HCT116 (cell line): ENCODE measurements around the gene LTBP1. TPM values are rescaled to one million over a fixed set of nuclear protein-coding genes. Genes with fewer than 3 reads are reported as not detected.

Experiments used
- ATAC-seq: fragments of 200-7000 bp; cut with Tn5 transposase; 2 replicates; pipeline ENCODE4 v1.9.1; 2020; ENCODE audit warnings: mild to moderate bottlenecking, moderate library complexity
- BruUV-seq: library from RNA; stranded (reverse); fragments of 400-500 nt; replicated peaks from 2 replicates; lab custom pipeline; 2021; lab: Mats Ljungman, UMichigan
- CTCF ChIA-PET: fragments of 300-600 bp; sonication (Branson Sonifier 250); formaldehyde crosslinking; loops from one replicate; lab custom pipeline; 2021; ENCODE audit warnings: antibody characterized with exemption; lab: Charles Lee
- POLR2A ChIA-PET: fragments of 300-600, 350-600 bp; sonication (Branson Sonifier 250); formaldehyde crosslinking; loops from one replicate; lab custom pipeline; 2021; ENCODE audit warnings: antibody characterized with exemption; lab: Charles Lee
- RAD21 ChIA-PET, 2 experiments: fragments of 300-600 bp; sonication (Branson Sonifier 250); formaldehyde crosslinking; loops; one replicate each; lab custom pipeline; 2023; ENCODE audit warnings: low total read pairs in 2 of 2; ENCODE audit not compliant: uncharacterized antibody in 2 of 2, unreplicated experiment in 2 of 2, low non-redundant PET in 1 of 2; lab: Charles Lee
- DNase-seq: peaks from one replicate; pipeline ENCODE4 v3.0.0-alpha.2; 2010; ENCODE audit warnings: low read depth, low spot score
- H2AFZ ChIP-seq: fragments of 200-600 bp; shearing (Covaris generic), sonication (generic); 2 replicates; pipeline ENCODE4 v1.6.1; 2017; ENCODE audit warnings: low read depth, mixed run types, mixed read lengths, antibody characterized with exemption, low read length; ENCODE audit not compliant: poor library complexity, severe bottlenecking
- H3K27ac ChIP-seq: 2 replicates; pipeline ENCODE4 v1.5.1; 2012; ENCODE audit warnings: low read depth, low read length
- H3K27me3 ChIP-seq: fragments of 200-600 bp; sonication (generic); 2 replicates; pipeline ENCODE4 v1.6.1; 2016; ENCODE audit warnings: mixed run types, low read length, mixed read lengths; ENCODE audit not compliant: insufficient read depth
- H3K36me3 ChIP-seq, 2 experiments: fragments of 200-500 bp in 1 of 2; fragments of 200-600 bp in 1 of 2; sonication (Bioruptor generic) in 1 of 2; sonication (generic) in 1 of 2; 2 replicates each; pipeline versions ENCODE4 v1.5.1 to v1.6.1; 2014 to 2016; ENCODE audit warnings: low read length in 2 of 2, inconsistent platforms in 1 of 2, mixed read lengths in 1 of 2, mixed run types in 1 of 2; ENCODE audit not compliant: insufficient read depth in 2 of 2, control insufficient read depth in 1 of 2
- H3K4me1 ChIP-seq, 2 experiments: fragments of 200-600 bp in 1 of 2; sonication (generic) in 1 of 2; 2 replicates each; pipeline versions ENCODE4 v1.5.1 to v1.6.1; 2012 to 2017; ENCODE audit warnings: low read length in 2 of 2, inconsistent platforms in 1 of 2, mild to moderate bottlenecking in 1 of 2, mixed read lengths in 1 of 2, mixed run types in 1 of 2, moderate library complexity in 1 of 2; ENCODE audit not compliant: insufficient read depth in 2 of 2, control insufficient read depth in 1 of 2
- H3K4me2 ChIP-seq: fragments of 200-600 bp; sonication (generic); 2 replicates; pipeline ENCODE4 v1.6.1; 2017; ENCODE audit warnings: mixed run types, low read length, mixed read lengths
- H3K4me3 ChIP-seq, 2 experiments: fragments of 200-600 bp in 1 of 2; sonication (generic) in 1 of 2; replicated peaks in 1 of 2; 2 replicates each; pipeline ENCODE4 v1.5.1; 2011 to 2016; ENCODE audit warnings: low read length in 2 of 2, control low read depth in 1 of 2, low read depth in 1 of 2, mild to moderate bottlenecking in 1 of 2, mixed read lengths in 1 of 2, mixed run types in 1 of 2
- H3K79me2 ChIP-seq: fragments of 200-600 bp; sonication (generic); 2 replicates; pipeline ENCODE4 v1.6.1; 2017; ENCODE audit warnings: mild to moderate bottlenecking, mixed run types, low read length, moderate library complexity, mixed read lengths; ENCODE audit not compliant: insufficient read depth
- H3K9ac ChIP-seq: fragments of 200-600 bp; sonication (generic); 2 replicates; pipeline ENCODE4 v1.6.1; 2016; ENCODE audit warnings: low read length, mixed read lengths
- H3K9me2 ChIP-seq: fragments of 200-600 bp; sonication (generic), shearing (Covaris generic); 2 replicates; pipeline ENCODE4 v1.6.1; 2017; ENCODE audit warnings: mixed run types, mild to moderate bottlenecking, moderate library complexity; ENCODE audit not compliant: insufficient read depth
- H3K9me3 ChIP-seq, 2 experiments: fragments of 200-500 bp in 1 of 2; fragments of 200-600 bp in 1 of 2; sonication (Bioruptor generic) in 1 of 2; sonication (generic) in 1 of 2; 2 replicates each; pipeline ENCODE4 v1.6.1; 2014 to 2017; ENCODE audit warnings: low read length in 2 of 2, mixed read lengths in 2 of 2, inconsistent platforms in 1 of 2, low read depth in 1 of 2, mild to moderate bottlenecking in 1 of 2, mixed run types in 1 of 2, moderate library complexity in 1 of 2; ENCODE audit not compliant: control insufficient read depth in 1 of 2, insufficient read depth in 1 of 2
- H4K20me1 ChIP-seq: fragments of 200-600 bp; sonication (generic), shearing (Covaris generic); 2 replicates; pipeline ENCODE4 v1.6.1; 2017; ENCODE audit warnings: mixed run types, mild to moderate bottlenecking, moderate library complexity; ENCODE audit not compliant: insufficient read depth
- CBX3 ChIP-seq: IDR thresholded peaks from 2 replicates; pipeline ENCODE4 v1.6.1; 2012; ENCODE audit warnings: low read depth
- CEBPB ChIP-seq: IDR thresholded peaks from 2 replicates; pipeline ENCODE4 v1.6.1; 2012; ENCODE audit warnings: low read depth
- CTCF ChIP-seq, 3 experiments: fragments of 200-600 bp in 1 of 3; sonication (generic) in 1 of 3; IDR thresholded peaks in 2 of 3; conservative IDR thresholded peaks in 1 of 3; 2 replicates each; pipeline ENCODE4 v1.5.1; 2012 to 2017; ENCODE audit warnings: low read depth in 2 of 3, low read length in 2 of 3, antibody characterized with exemption in 1 of 3, borderline replicate concordance in 1 of 3, control low read depth in 1 of 3, mild to moderate bottlenecking in 1 of 3, mixed read lengths in 1 of 3, mixed run types in 1 of 3, moderate library complexity in 1 of 3; ENCODE audit not compliant: insufficient read depth in 1 of 3
- EZH2 ChIP-seq: fragments of 200-600 bp; sonication (generic); IDR thresholded peaks from 2 replicates; pipeline ENCODE4 v1.6.1; 2017; ENCODE audit warnings: antibody characterized with exemption, mixed run types
- EZH2phosphoT487 ChIP-seq: fragments of 200-600 bp; IDR thresholded peaks from 2 replicates; pipeline ENCODE4 v1.6.1; 2018; ENCODE audit warnings: antibody characterized with exemption, borderline replicate concordance
- JUND ChIP-seq: IDR thresholded peaks from 2 replicates; pipeline ENCODE4 v1.6.1; 2012
- MAX ChIP-seq: IDR thresholded peaks from 2 replicates; pipeline ENCODE4 v1.6.1; 2012
- POLR2A ChIP-seq: IDR thresholded peaks from 2 replicates; pipeline ENCODE4 v1.7.0; 2011; ENCODE audit warnings: borderline replicate concordance; ENCODE audit not compliant: insufficient read depth, insufficient read length; ENCODE audit errors: extremely low read depth
- RAD21 ChIP-seq: IDR thresholded peaks from 2 replicates; pipeline ENCODE4 v1.6.1; 2012; ENCODE audit warnings: low read depth, mild to moderate bottlenecking
- REST ChIP-seq: IDR thresholded peaks from 2 replicates; pipeline ENCODE4 v1.6.1; 2012; ENCODE audit warnings: low read depth
- ZBTB33 ChIP-seq: IDR thresholded peaks from 2 replicates; pipeline ENCODE4 v1.6.1; 2011; ENCODE audit warnings: mild to moderate bottlenecking, low read length, moderate library complexity; ENCODE audit not compliant: insufficient replicate concordance; ENCODE audit errors: extremely low read depth
- ZNF274 ChIP-seq: fragments of 200-500 bp; sonication (Bioruptor generic); IDR thresholded peaks from 2 replicates; pipeline ENCODE4 v1.6.1; 2014; ENCODE audit warnings: mild to moderate bottlenecking, low read depth, low read length, inconsistent platforms
- intact Hi-C: fragments of 100-400 bp; cut with micrococcal nuclease; formaldehyde crosslinking; loops from 2 replicates; pipeline ENCODE4 v1.10.0; 2022
- total RNA-seq: library from RNA; stranded (reverse); gene quantifications from one replicate; pipeline ENCODE4 v1.2.1, GENCODE V29; 2021; ENCODE audit not compliant: unreplicated experiment

LTBP1 gene
- total RNA-seq, 1 experiment from 2014 or later: 5.1 TPM

GRCh38 chr2:33216508-33217182 is 269.9 kb downstream of the LTBP1 start:
- Histone ChIP-seq H3K9me2 (no peaks in the 10 kb centered on the region), H3K79me2 (no peaks in the 10 kb centered on the region), H3K4me2 (no peak overlapping the region), H4K20me1 (no peaks in the 10 kb centered on the region), H3K27ac (no peak overlapping the region), H3K36me3 (no peaks in the 10 kb centered on the region), H3K9me3 (no peaks in the 10 kb centered on the region), H3K9ac (no peak overlapping the region), H2AFZ (no peak overlapping the region), H3K27me3 (no peaks in the 10 kb centered on the region), H3K4me1 (no peaks in the 10 kb centered on the region), H3K4me3 (no peak overlapping the region)
- ChIA-PET CTCF (no interaction called here), POLR2A (no interaction called here), RAD21 (no interaction called here)
- ATAC-seq (no peak), DNase-seq (no peak)
- intact Hi-C loops: no loop called here
- TF ChIP-seq ZNF274: no peak
- BruUV-seq: no TSS peak

- POLR2A ChIA-PET: no interaction called here
- no peak overlapping the region for H3K4me2 ChIP-seq
- H3K9me2 ChIP-seq: no peaks in the 10 kb centered on the region
- H3K9ac ChIP-seq: no peak overlapping the region
- CTCF ChIA-PET: no interaction called here
- H2AFZ ChIP-seq: no peak overlapping the region
- ATAC-seq (no peak), DNase-seq (no peak)
- H3K27ac ChIP-seq: no peak overlapping the region
- H4K20me1 ChIP-seq: no peaks in the 10 kb centered on the region
- H3K79me2 ChIP-seq: no peaks in the 10 kb centered on the region
- no peaks in the 10 kb centered on the region for H3K4me1 ChIP-seq
- no peaks in the 10 kb centered on the region for H3K27me3 ChIP-seq
- intact Hi-C loops: no loop called here
- no peak overlapping the region for H3K4me3 ChIP-seq
- RAD21 ChIA-PET: no interaction called here
- H3K36me3 ChIP-seq: no peaks in the 10 kb centered on the region
- no peaks in the 10 kb centered on the region for H3K9me3 ChIP-seq
- no peak for TF ChIP-seq RAD21
- no peak for TF ChIP-seq CBX3
- no peak for TF ChIP-seq ZNF274
- TF ChIP-seq EZH2: no peak
- TF ChIP-seq EZH2phosphoT487: no peak
- no peak for TF ChIP-seq POLR2A
- no peak for TF ChIP-seq ZBTB33
- TF ChIP-seq CTCF (IDR thresholded peaks at IDR 0.05 in 2 of 3, conservative IDR thresholded peaks at IDR 0.05 in 1 of 3; ENCODE audit: borderline replicate concordance in 1 of 3, insufficient read depth in 1 of 3, low read depth in 2 of 3, low read length in 2 of 3): no peak
- no peak for TF ChIP-seq CEBPB
- no peak for TF ChIP-seq REST
- TF ChIP-seq JUND: no peak
- no peak for TF ChIP-seq MAX
- BruUV-seq: no TSS peak
These were observed 270.7 kb downstream of the LTBP1 start for GRCh38 chr2:33217406-33217805.
